IMR-90 (cell line): ENCODE results near the gene THAP10. TPM values are rescaled to one million over a fixed set of nuclear protein-coding genes. Genes with fewer than 3 reads are reported as not detected.

ENCODE experiments used
- ATAC-seq: fragments of 200-7000 bp; cut with Tn5 transposase; 2 replicates; pipeline ENCODE4 v1.9.1; 2020; ENCODE audit warnings: low read depth, mild to moderate bottlenecking, moderate library complexity
- BruUV-seq: library from RNA; stranded (reverse); fragments of 400-500 nt; replicated peaks from 2 replicates; lab custom pipeline; 2021; lab: Mats Ljungman, UMichigan
- CTCF ChIA-PET: fragments of 300-600 bp; formaldehyde crosslinking; extraction: SDS; loops from one replicate; lab custom pipeline; 2021; ENCODE audit warnings: antibody characterized with exemption; lab: Yijun Ruan, JAX
- POLR2A ChIA-PET: fragments of 300-600 bp; sonication (Branson Sonifier 250); formaldehyde crosslinking; loops from one replicate; lab custom pipeline; 2022; ENCODE audit warnings: antibody characterized with exemption; ENCODE audit not compliant: unreplicated experiment; lab: Charles Lee
- DNase-seq: peaks from one replicate; pipeline ENCODE4 v3.0.0; 2013
- H2AFZ ChIP-seq: replicated peaks from 2 replicates; pipeline ENCODE3; 2013; ENCODE audit warnings: low read length, mild to moderate bottlenecking; ENCODE audit not compliant: poor library complexity
- H2AK5ac ChIP-seq: 2 replicates; pipeline ENCODE4 v1.6.1; 2013; ENCODE audit warnings: low read depth, low read length, inconsistent platforms
- H2AK9ac ChIP-seq: replicated peaks from 2 replicates; pipeline ENCODE3; 2013; ENCODE audit warnings: mild to moderate bottlenecking, low read depth, low read length, moderate library complexity; ENCODE audit not compliant: poor library complexity
- H2BK120ac ChIP-seq: 2 replicates; pipeline ENCODE4 v1.6.1; 2013; ENCODE audit warnings: low read depth, low read length, inconsistent platforms
- H2BK15ac ChIP-seq: 3 replicates; pipeline ENCODE4 v1.6.1; 2013; ENCODE audit warnings: low read depth, low read length, inconsistent platforms
- H2BK20ac ChIP-seq: 2 replicates; pipeline ENCODE4 v1.6.1; 2013; ENCODE audit warnings: low read depth, mild to moderate bottlenecking, inconsistent platforms, low read length, moderate library complexity
- H2BK5ac ChIP-seq: 2 replicates; pipeline ENCODE4 v1.6.1; 2013; ENCODE audit warnings: mild to moderate bottlenecking, low read depth, low read length, inconsistent platforms; ENCODE audit not compliant: poor library complexity, severe bottlenecking
- H3K14ac ChIP-seq: replicated peaks from 2 replicates; pipeline ENCODE4 v1.6.1; 2013; ENCODE audit warnings: low read depth, low read length, inconsistent platforms
- H3K18ac ChIP-seq: 2 replicates; pipeline ENCODE4 v1.6.1; 2013; ENCODE audit warnings: low read depth, low read length, control low read depth
- H3K23ac ChIP-seq: 2 replicates; pipeline ENCODE4 v1.6.1; 2013; ENCODE audit warnings: low read depth, low read length, inconsistent platforms
- H3K27ac ChIP-seq: 2 replicates; pipeline ENCODE4 v1.5.1; 2013; ENCODE audit warnings: mild to moderate bottlenecking, control low read depth, low read length; ENCODE audit not compliant: insufficient read depth
- H3K27me3 ChIP-seq: 2 replicates; pipeline ENCODE4 v1.6.1; 2013; ENCODE audit warnings: low read length; ENCODE audit not compliant: control insufficient read depth, insufficient read depth
- H3K36me3 ChIP-seq: 2 replicates; pipeline ENCODE4 v1.6.1; 2013; ENCODE audit warnings: low read length, mixed read lengths; ENCODE audit not compliant: control insufficient read depth, insufficient read depth
- H3K4ac ChIP-seq: 2 replicates; pipeline ENCODE4 v1.6.1; 2013; ENCODE audit warnings: low read depth, low read length, inconsistent platforms
- H3K4me1 ChIP-seq: 2 replicates; pipeline ENCODE4 v1.6.1; 2013; ENCODE audit warnings: low read length, mixed read lengths; ENCODE audit not compliant: control insufficient read depth, insufficient read depth
- H3K4me2 ChIP-seq: 2 replicates; pipeline ENCODE4 v1.6.1; 2013; ENCODE audit warnings: low read depth, mild to moderate bottlenecking, control low read depth, low read length, moderate library complexity
- H3K4me3 ChIP-seq: 2 replicates; pipeline ENCODE4 v1.5.1; 2013; ENCODE audit warnings: low read depth, mild to moderate bottlenecking, control low read depth, low read length, moderate library complexity; ENCODE audit not compliant: insufficient read depth
- H3K56ac ChIP-seq: 2 replicates; pipeline ENCODE4 v1.6.1; 2013; ENCODE audit warnings: low read length, inconsistent platforms; ENCODE audit not compliant: insufficient read depth; ENCODE audit errors: extremely low read depth
- H3K79me1 ChIP-seq, 2 experiments: 2 replicates each; pipeline ENCODE4 v1.6.1; 2013; ENCODE audit warnings: low read length in 2 of 2, inconsistent platforms in 1 of 2, low read depth in 1 of 2
- H3K9ac ChIP-seq: 2 replicates; pipeline ENCODE4 v1.6.1; 2013; ENCODE audit warnings: low read depth, low read length, control low read depth
- H3K9me1 ChIP-seq: 2 replicates; pipeline ENCODE4 v1.6.1; 2013; ENCODE audit warnings: low read length, inconsistent platforms; ENCODE audit not compliant: insufficient read depth
- H3K9me3 ChIP-seq: 2 replicates; pipeline ENCODE4 v1.6.1; 2013; ENCODE audit warnings: low read length; ENCODE audit not compliant: control insufficient read depth, insufficient read depth
- H4K20me1 ChIP-seq: 2 replicates; pipeline ENCODE4 v1.6.1; 2013; ENCODE audit warnings: low read length, inconsistent platforms; ENCODE audit not compliant: insufficient read depth
- H4K5ac ChIP-seq: 2 replicates; pipeline ENCODE4 v1.6.1; 2013; ENCODE audit warnings: mild to moderate bottlenecking, low read depth, low read length, control low read depth
- H4K8ac ChIP-seq, 2 experiments: 2 replicates each; pipeline ENCODE4 v1.6.1; 2013; ENCODE audit warnings: low read depth in 2 of 2, low read length in 2 of 2, control low read depth in 1 of 2, inconsistent platforms in 1 of 2
- H4K91ac ChIP-seq: 2 replicates; pipeline ENCODE4 v1.6.1; 2013; ENCODE audit warnings: low read depth, low read length, inconsistent platforms; ENCODE audit not compliant: insufficient read depth
- BHLHE40 ChIP-seq: fragments of 150-350 bp; IDR thresholded peaks from 2 replicates; pipeline ENCODE4 v1.6.1; 2016; ENCODE audit warnings: mild to moderate bottlenecking, low read depth, low read length
- CEBPB ChIP-seq: IDR thresholded peaks from 2 replicates; pipeline ENCODE4 v1.6.1; 2012; ENCODE audit warnings: low read depth, low read length, improper control_type of control experiment
- CTCF ChIP-seq: conservative IDR thresholded peaks from 2 replicates; pipeline ENCODE4 v1.5.1; 2012; ENCODE audit warnings: mild to moderate bottlenecking, low read depth, low read length, improper control_type of control experiment
- ELK1 ChIP-seq: fragments of 150-350 bp; IDR thresholded peaks from 2 replicates; pipeline ENCODE4 v1.6.1; 2016; ENCODE audit warnings: low read depth, mild to moderate bottlenecking, low read length, moderate library complexity, borderline replicate concordance
- FOS ChIP-seq: fragments of 150-350 bp; IDR thresholded peaks from 2 replicates; pipeline ENCODE4 v1.6.1; 2016; ENCODE audit warnings: low read depth, low read length
- MAFK ChIP-seq: IDR thresholded peaks from 2 replicates; pipeline ENCODE4 v1.6.1; 2012; ENCODE audit warnings: low read depth, low read length, improper control_type of control experiment
- MAZ ChIP-seq: IDR thresholded peaks from 2 replicates; pipeline ENCODE4 v1.6.1; 2012; ENCODE audit warnings: low read depth, mild to moderate bottlenecking, low read length, improper control_type of control experiment, moderate library complexity, borderline replicate concordance
- MXI1 ChIP-seq: IDR thresholded peaks from 2 replicates; pipeline ENCODE4 v1.6.1; 2012; ENCODE audit warnings: low read depth, mild to moderate bottlenecking, low read length, moderate library complexity, borderline replicate concordance
- NFE2L2 ChIP-seq: fragments of 150-350 bp; IDR thresholded peaks from 2 replicates; pipeline ENCODE4 v1.6.1; 2016; ENCODE audit warnings: low read depth, mild to moderate bottlenecking, low read length
- RCOR1 ChIP-seq: IDR thresholded peaks from 2 replicates; pipeline ENCODE4 v1.6.1; 2012; ENCODE audit warnings: mild to moderate bottlenecking, low read length, improper control_type of control experiment; ENCODE audit not compliant: insufficient replicate concordance
- RFX5 ChIP-seq: IDR thresholded peaks from 2 replicates; pipeline ENCODE4 v1.8.0; 2012; ENCODE audit warnings: low read depth, mild to moderate bottlenecking, low read length, moderate library complexity
- SMC3 ChIP-seq: fragments of 150-350 bp; IDR thresholded peaks from 2 replicates; pipeline ENCODE4 v1.6.1; 2016; ENCODE audit warnings: low read depth, mild to moderate bottlenecking, antibody characterized with exemption, low read length, moderate library complexity
- USF2 ChIP-seq: fragments of 150-350 bp; IDR thresholded peaks from 2 replicates; pipeline ENCODE4 v1.6.1; 2017; ENCODE audit warnings: mild to moderate bottlenecking, antibody characterized with exemption, low read length, low read depth
- WGBS, 2 experiments: methylation state at CpG; one replicate each; pipeline versions ENCODE4 v1.1.5 to v1.1.7; 2013; ENCODE audit warnings: missing lambda C conversion rate in 2 of 2; ENCODE audit not compliant: insufficient read length in 1 of 2; ENCODE audit errors: extremely low coverage in 2 of 2; 5-methylcytosine and 5-hydroxymethylcytosine counted together
- dilution Hi-C: fragments of 300-500 bp; cut with HindIII; formaldehyde crosslinking; loops from one replicate; pipeline ENCODE4 v1.14.3; 2018; ENCODE audit warnings: low sequenced_read_pairs; ENCODE audit not compliant: unreplicated experiment
- in situ Hi-C: fragments of 300-500 bp; cut with MboI; formaldehyde crosslinking; loops from 3 replicates; pipeline ENCODE4 v1.14.3; 2019; ENCODE audit warnings: low sequenced_read_pairs, inconsistent platforms, mixed read lengths
- intact Hi-C: fragments of 100-400 bp; cut with micrococcal nuclease; formaldehyde crosslinking; loops from 2 replicates; pipeline ENCODE4 v1.10.0; 2022
- polyA plus RNA-seq, 3 experiments: library from polyadenylated mRNA; depleted of rRNA; stranded (reverse); fragments of >200 nt; gene quantifications; 2 replicates each; pipeline ENCODE4 v1.2.3, GENCODE V29; 2012; ENCODE audit warnings: low replicate concordance in 1 of 3
- total RNA-seq: library from RNA; depleted of rRNA; stranded (reverse); fragments of >200 nt; gene quantifications from 2 replicates; pipeline ENCODE4 v1.2.3, GENCODE V29; 2012

THAP10 gene
- total and polyA plus RNA-seq, 2 of the 4 experiments (the other 2 are of a cell fraction): 2.3 to 2.8 TPM

GRCh38 chr15:70853318-70853972 lies 38.8 kb downstream of the THAP10 start:
- 0 out of 2 replicates have a peak overlapping the region, but pooled peaks have one; percentile 48 for H2BK20ac ChIP-seq
- H4K91ac ChIP-seq: peak overlapping the region; percentile 90
- peak overlapping the region; percentile 97 for H2AK5ac ChIP-seq
- peak overlapping the region; percentile 92 for H2AK9ac ChIP-seq
- intact Hi-C loops: no loop called here
- H3K79me1 ChIP-seq: peaks cover 13 to 43% of the 10 kb centered on the region in 2 experiments
- H2BK120ac ChIP-seq: peak overlapping the region; percentile 87
- no peaks in the 10 kb centered on the region for H3K9me3 ChIP-seq
- H3K18ac ChIP-seq: peak overlapping the region; percentile 84
- H3K23ac ChIP-seq: peak overlapping the region; percentile 78
- H3K14ac ChIP-seq: peak overlapping the region; percentile 91
- POLR2A ChIA-PET: interaction anchor here (0.6 kb wide), 1 partner anchor 31 kb away, joined by 4 read pairs; no protein-coding TSS in a partner anchor
- WGBS, 2 experiments: 0% methylated on average over 12 of the region's 54 CpGs; no CpG with 5 or more reads in 1 of the 2 experiments
- dilution Hi-C loops: no loop called here
- peak overlapping the region; percentile 99 for H3K27ac ChIP-seq
- H3K4me3 ChIP-seq: peak overlapping the region; percentile 95
- in situ Hi-C loops: no loop called here
- H4K8ac ChIP-seq: peak overlapping the region; percentile 53 to 61
- peak overlapping the region; percentile 96 for H3K4ac ChIP-seq
- peak overlapping the region; percentile 81; the same call in 2 of the 3 replicates for H2BK15ac ChIP-seq
- H3K4me1 ChIP-seq: peaks cover 23% of the 10 kb centered on the region
- peaks cover 8% of the 10 kb centered on the region for H3K36me3 ChIP-seq
- peak overlapping the region; percentile 91 for H2AFZ ChIP-seq
- peak overlapping the region; percentile 70 for H4K5ac ChIP-seq
- H2BK5ac ChIP-seq: peak overlapping the region; percentile 95
- ATAC-seq (peak; percentile 15), DNase-seq (peak; percentile 87)
- H3K27me3 ChIP-seq: no peaks in the 10 kb centered on the region
- peak overlapping the region; percentile 97 for H3K9ac ChIP-seq
- CTCF ChIA-PET: interaction anchor here (1.0 to 1.6 kb wide), 2 partner anchors 21 to 29 kb away, joined by 4 to 6 read pairs; no protein-coding TSS in a partner anchor
- peak overlapping the region; percentile 95 for H3K4me2 ChIP-seq
- peaks cover 22% of the 10 kb centered on the region for H4K20me1 ChIP-seq
- BruUV-seq: no TSS peak
- peaks cover 12% of the 10 kb centered on the region for H3K9me1 ChIP-seq
- peak overlapping the region; percentile 74; the same call in 1 of the 2 replicates for H3K56ac ChIP-seq
- TF ChIP-seq MAZ: peak; percentile 3; the same call in 1 of the 2 replicates
- no peak for TF ChIP-seq RFX5
- no peak for TF ChIP-seq USF2
- 0 out of 2 replicates have a peak, but pooled peaks have one; percentile 16 for TF ChIP-seq MXI1
- TF ChIP-seq MAFK: no peak
- no peak for TF ChIP-seq SMC3
- no peak for TF ChIP-seq CEBPB
- TF ChIP-seq BHLHE40: no peak
- TF ChIP-seq CTCF: no peak
- no peak for TF ChIP-seq FOS
- TF ChIP-seq ELK1: no peak
- no peak for TF ChIP-seq NFE2L2
- no peak for TF ChIP-seq RCOR1
